Mononuclear cell (primary cell): ENCODE results near the gene AMER3. TPM values are rescaled to one million over a fixed set of nuclear protein-coding genes. Genes with fewer than 3 reads are reported as not detected.

Experiments
- H3K27me3 ChIP-seq: 2 replicates; pipeline ENCODE4 v1.6.0; 2011; ENCODE audit warnings: low read length, control low read depth; ENCODE audit not compliant: insufficient read depth
- H3K4me1 ChIP-seq: 2 replicates; pipeline ENCODE4 v1.5.1; 2011; ENCODE audit warnings: mild to moderate bottlenecking, low read length, control low read depth; ENCODE audit not compliant: insufficient read depth
- H3K4me3 ChIP-seq: 2 replicates; pipeline ENCODE4 v1.5.1; 2011; ENCODE audit warnings: mild to moderate bottlenecking, low read length, moderate library complexity
- H3K9me3 ChIP-seq: 2 replicates; pipeline ENCODE4 v1.5.1; 2011; ENCODE audit warnings: low read depth, mild to moderate bottlenecking, control low read depth, low read length
- total RNA-seq: library from RNA; depleted of rRNA; stranded (reverse); fragments of >200 nt; gene quantifications from one replicate; pipeline ENCODE4 v1.2.3, GENCODE V29; 2012

The AMER3 gene
- total RNA-seq, 1 donor = not detected

DNA sequence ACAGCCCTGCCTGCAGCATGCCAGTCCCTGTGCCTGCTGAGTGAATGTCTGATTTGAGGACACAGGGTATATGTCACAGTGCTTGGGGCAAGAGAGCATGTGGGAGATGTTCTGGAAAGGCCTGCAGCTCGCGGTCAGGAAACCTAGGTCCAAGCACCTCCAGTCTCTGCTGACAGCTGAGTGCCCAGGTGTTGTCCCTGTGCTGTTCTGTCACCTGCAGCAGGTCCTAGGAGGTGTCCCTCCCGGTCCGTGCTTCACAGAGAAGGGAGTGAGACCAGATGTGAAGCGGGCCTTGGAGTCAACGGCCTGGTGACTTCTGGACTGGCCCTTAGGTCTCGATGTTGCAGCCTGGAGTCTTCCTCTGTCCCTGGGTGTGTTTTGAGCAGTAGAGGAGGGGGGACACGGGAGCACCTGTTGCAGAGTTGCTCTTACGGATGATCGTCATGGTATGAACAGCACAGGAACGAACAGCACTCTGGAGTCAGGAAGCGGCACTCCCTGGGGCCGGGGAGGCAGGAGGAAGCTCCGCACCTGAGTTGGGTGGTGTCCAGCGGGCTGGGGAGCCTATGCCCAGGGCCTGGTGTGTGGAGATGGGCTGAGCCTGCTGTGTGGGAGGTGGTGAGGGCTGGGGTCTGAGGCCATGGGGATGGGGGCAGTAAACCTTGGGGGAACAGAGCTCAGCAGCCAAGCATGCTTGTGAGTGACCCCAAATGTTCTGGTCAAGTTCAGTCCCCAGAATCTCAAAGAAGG, 59.8 kb downstream of the AMER3 start:
- Histone ChIP-seq H3K4me3 (no peak overlapping the region), H3K9me3 (no peaks in the 10 kb centered on the region), H3K27me3 (no peaks in the 10 kb centered on the region), H3K4me1 (no peaks in the 10 kb centered on the region)

Other genes with a start within 250 kb of the AMER3 start
- gene POTEI, start 246.2 kb upstream of the AMER3 start, total RNA-seq = under 0.01 TPM
- gene CFC1B, start 234.3 kb upstream of the AMER3 start, total RNA-seq = not detected
- gene CFC1, start 156.0 kb upstream of the AMER3 start, total RNA-seq = not detected
- not detected for gene POTEJ, start 144.1 kb upstream of the AMER3 start, total RNA-seq
- not detected for gene GPR148, start 26.5 kb upstream of the AMER3 start, total RNA-seq
- 1.5 TPM for gene ARHGEF4, start 81.4 kb downstream of the AMER3 start, total RNA-seq